Smooth muscle cell (in vitro differentiated cells): ENCODE results near the gene OGFOD3. TPM values are rescaled to one million over a fixed set of nuclear protein-coding genes. Genes with fewer than 3 reads are reported as not detected.

Source experiments
- DNase-seq: peaks from one replicate; lab custom pipeline; 2025; ENCODE audit not compliant: unreplicated experiment; lab: John Stamatoyannopoulos, UW
- H2AFZ ChIP-seq: fragments of 200-600 bp; sonication (generic); 2 replicates; pipeline ENCODE4 v1.6.0; 2016; ENCODE audit warnings: antibody characterized with exemption, low read depth, mild to moderate bottlenecking
- H3F3A ChIP-seq: fragments of 200-600 bp; sonication (generic); 2 replicates; pipeline ENCODE4 v1.6.0; 2017; ENCODE audit warnings: antibody characterized with exemption, low read depth
- H3K27ac ChIP-seq: fragments of 200-600 bp; sonication (generic); 2 replicates; pipeline ENCODE4 v1.5.1; 2016; ENCODE audit warnings: low read depth, mild to moderate bottlenecking
- H3K27me3 ChIP-seq: fragments of 200-600 bp; sonication (generic); 2 replicates; pipeline ENCODE4 v1.6.1; 2016; ENCODE audit warnings: low read depth, mild to moderate bottlenecking
- H3K36me3 ChIP-seq: fragments of 200-600 bp; sonication (generic); 2 replicates; pipeline ENCODE4 v1.5.1; 2016; ENCODE audit warnings: low read depth
- H3K4me1 ChIP-seq: fragments of 200-600 bp; sonication (generic); 2 replicates; pipeline ENCODE4 v1.5.1; 2016; ENCODE audit warnings: low read depth
- H3K4me2 ChIP-seq: fragments of 200-600 bp; sonication (generic); 2 replicates; pipeline ENCODE4 v1.6.0; 2016; ENCODE audit warnings: mild to moderate bottlenecking
- H3K4me3 ChIP-seq: fragments of 200-600 bp; sonication (generic); 2 replicates; pipeline ENCODE4 v1.5.1; 2016; ENCODE audit warnings: mild to moderate bottlenecking
- H3K79me2 ChIP-seq: fragments of 200-600 bp; sonication (generic); 2 replicates; pipeline ENCODE4 v1.6.0; 2016; ENCODE audit warnings: low read depth, mild to moderate bottlenecking
- H3K9ac ChIP-seq: fragments of 200-600 bp; sonication (generic); 2 replicates; pipeline ENCODE4 v1.6.0; 2016; ENCODE audit warnings: low read depth
- H3K9me3 ChIP-seq: fragments of 200-600 bp; sonication (generic); replicated peaks from 2 replicates; pipeline ENCODE4 v1.5.1; 2016; ENCODE audit warnings: low read depth
- H4K20me1 ChIP-seq: fragments of 200-600 bp; sonication (generic); 2 replicates; pipeline ENCODE4 v1.6.0; 2016; ENCODE audit warnings: low read depth
- CTCF ChIP-seq: fragments of 200-600 bp; sonication (generic); IDR thresholded peaks from 2 replicates; pipeline ENCODE4 v1.5.1; 2017; ENCODE audit warnings: borderline replicate concordance, mild to moderate bottlenecking, antibody characterized with exemption; ENCODE audit not compliant: insufficient read depth, poor library complexity, severe bottlenecking
- WGBS: methylation state at CpG from one replicate; pipeline ENCODE4 v1.1.7; 2016; ENCODE audit warnings: low lambda C conversion rate; 5-methylcytosine and 5-hydroxymethylcytosine counted together
- polyA plus RNA-seq: library from polyadenylated mRNA; unstranded; fragments of >200 nt; fragmentation: Nextera tagmentation; extraction: Ambion mirVana; gene quantifications from 2 replicates; pipeline ENCODE4 v1.2.1, GENCODE V29; 2016
- total RNA-seq: library from RNA; depleted of rRNA; stranded (reverse); fragments of >200 nt; gene quantifications from 2 replicates; pipeline ENCODE4 v1.2.3, GENCODE V29; 2014

Gene OGFOD3
- total and polyA plus RNA-seq, 2 experiments from 2014 or later: 10.5 to 30.4 TPM

- no peak overlapping the region for H3K27ac ChIP-seq
Observed at GRCh38 chr17:82386255-82386831, 32.0 kb downstream of the OGFOD3 start.

GRCh38 chr17:82385559-82386254 is 32.7 kb downstream of the OGFOD3 start:
- Histone ChIP-seq H3K4me1 (peaks cover 6% of the 10 kb centered on the region), H3K27me3 (no peaks in the 10 kb centered on the region), H3K9me3 (no peaks in the 10 kb centered on the region), H4K20me1 (no peaks in the 10 kb centered on the region), H2AFZ (no peak overlapping the region), H3K27ac (no peak overlapping the region), H3F3A (no peaks in the 10 kb centered on the region), H3K79me2 (no peaks in the 10 kb centered on the region), H3K4me3 (no peak overlapping the region), H3K36me3 (no peaks in the 10 kb centered on the region), H3K9ac (no peak overlapping the region), H3K4me2 (no peak overlapping the region)
- TF ChIP-seq CTCF: no peak
- 77% methylated on average over 22 of the region's 26 CpGs for WGBS
- no peak for DNase-seq

More at GRCh38 chr17:82386255-82386831, 32.0 kb downstream of the OGFOD3 start:
- Histone ChIP-seq H3K4me3 (no peak overlapping the region), H3K4me1 (peaks cover 6% of the 10 kb centered on the region), H3K79me2 (no peaks in the 10 kb centered on the region), H3K9me3 (no peaks in the 10 kb centered on the region), H3K36me3 (no peaks in the 10 kb centered on the region), H3F3A (no peaks in the 10 kb centered on the region), H3K9ac (no peak overlapping the region), H3K27me3 (no peaks in the 10 kb centered on the region), H4K20me1 (no peaks in the 10 kb centered on the region), H3K4me2 (no peak overlapping the region), H2AFZ (no peak overlapping the region)
- TF ChIP-seq CTCF: no peak
- 82% methylated on average over 14 of the region's 17 CpGs for WGBS
- no peak for DNase-seq

GRCh38 chr17:82384730-82385481 is 33.5 kb downstream of the OGFOD3 start:
- peaks cover 6% of the 10 kb centered on the region for H3K4me1 ChIP-seq
- H3K9me3 ChIP-seq: no peaks in the 10 kb centered on the region
- 71% methylated on average over 25 of the region's 26 CpGs for WGBS
- H3K79me2 ChIP-seq: no peaks in the 10 kb centered on the region
- no peaks in the 10 kb centered on the region for H3F3A ChIP-seq
- H3K4me3 ChIP-seq: no peak overlapping the region
- H2AFZ ChIP-seq: no peak overlapping the region
- H3K9ac ChIP-seq: no peak overlapping the region
- no peak overlapping the region for H3K4me2 ChIP-seq
- no peaks in the 10 kb centered on the region for H3K36me3 ChIP-seq
- no peak for TF ChIP-seq CTCF
- H3K27ac ChIP-seq: no peak overlapping the region
- no peak for DNase-seq
- no peaks in the 10 kb centered on the region for H3K27me3 ChIP-seq
- H4K20me1 ChIP-seq: no peaks in the 10 kb centered on the region
